ENCODE results near the gene CHKB.
"Not testable (repeated sequence)": the region's sequence is repeated elsewhere in the genome, so short reads cannot be mapped to it uniquely, and the experiment has no call there.

CHKB gene, protein sequence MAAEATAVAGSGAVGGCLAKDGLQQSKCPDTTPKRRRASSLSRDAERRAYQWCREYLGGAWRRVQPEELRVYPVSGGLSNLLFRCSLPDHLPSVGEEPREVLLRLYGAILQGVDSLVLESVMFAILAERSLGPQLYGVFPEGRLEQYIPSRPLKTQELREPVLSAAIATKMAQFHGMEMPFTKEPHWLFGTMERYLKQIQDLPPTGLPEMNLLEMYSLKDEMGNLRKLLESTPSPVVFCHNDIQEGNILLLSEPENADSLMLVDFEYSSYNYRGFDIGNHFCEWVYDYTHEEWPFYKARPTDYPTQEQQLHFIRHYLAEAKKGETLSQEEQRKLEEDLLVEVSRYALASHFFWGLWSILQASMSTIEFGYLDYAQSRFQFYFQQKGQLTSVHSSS

DNA sequence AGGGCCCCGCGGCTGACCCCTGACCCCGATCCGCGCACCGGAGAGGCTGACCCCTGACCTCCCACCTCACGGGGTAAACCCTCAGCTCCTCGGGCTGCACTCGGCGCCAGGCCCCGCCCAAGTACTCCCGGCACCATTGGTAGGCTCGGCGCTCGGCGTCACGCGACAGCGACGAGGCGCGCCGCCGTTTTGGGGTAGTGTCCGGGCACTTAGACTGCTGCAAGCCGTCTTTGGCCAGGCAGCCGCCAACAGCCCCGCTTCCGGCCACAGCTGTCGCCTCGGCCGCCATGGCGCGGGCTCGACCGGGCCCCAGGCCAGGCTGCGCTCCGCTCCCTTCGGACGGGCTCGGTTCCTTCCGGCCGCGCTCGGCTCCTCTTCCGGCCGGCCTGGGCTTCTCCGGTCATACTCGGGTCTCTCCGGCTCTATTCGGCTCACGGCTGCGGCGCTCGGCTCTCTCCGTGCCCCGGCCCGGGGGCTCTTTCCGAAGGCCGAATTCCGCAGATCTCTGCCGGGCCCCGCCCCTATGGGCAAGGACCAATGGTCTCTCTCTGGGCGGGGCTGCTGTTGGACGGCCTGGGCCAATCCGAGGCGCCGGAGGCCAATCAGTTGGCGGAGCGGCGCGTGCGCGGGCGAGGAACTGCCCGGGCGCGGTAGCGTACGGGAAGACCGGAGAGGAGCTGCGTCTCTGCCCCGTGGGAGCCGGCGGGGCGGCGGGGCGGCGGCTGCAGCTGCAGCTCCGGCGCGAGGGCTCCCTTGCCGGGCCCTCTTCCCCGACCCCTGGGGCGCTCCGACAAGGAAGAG, at the start of gene CHKB:
Gene CHKB (minus strand): TSS at position 357 of the 801 bp plus-strand sequence. CDS start 68 bp downstream, at position 289.
- DNase-seq, result peak; percentile 94 to 99 (median 97)

GRCh38 chr22:50630376-50630775, 47.7 kb upstream of the CHKB start:
- no peak for DNase-seq

- DNase-seq, result no peak
Measured at GRCh38 chr22:50628543-50629134, 46.0 kb upstream of the CHKB start.

- DNase-seq, result peak; percentile 71 to 82 (median 74)
Measured at GRCh38 chr22:50627642-50628542, 45.2 kb upstream of the CHKB start, which contains the start of gene ARSA. ARSA (minus strand) TSS chr22:50628152; CDS start chr22:50627779, 373 bp downstream.

GRCh38 chr22:50626850-50627641, 44.4 kb upstream of the CHKB start:
- DNase-seq, result peak in 1 of 6 experiments; percentile 31

GRCh38 chr22:50626314-50626849, 43.7 kb upstream of the CHKB start:
- DNase-seq, result no peak

GRCh38 chr22:50625568-50626313, 43.1 kb upstream of the CHKB start:
- no peak for DNase-seq

DNA sequence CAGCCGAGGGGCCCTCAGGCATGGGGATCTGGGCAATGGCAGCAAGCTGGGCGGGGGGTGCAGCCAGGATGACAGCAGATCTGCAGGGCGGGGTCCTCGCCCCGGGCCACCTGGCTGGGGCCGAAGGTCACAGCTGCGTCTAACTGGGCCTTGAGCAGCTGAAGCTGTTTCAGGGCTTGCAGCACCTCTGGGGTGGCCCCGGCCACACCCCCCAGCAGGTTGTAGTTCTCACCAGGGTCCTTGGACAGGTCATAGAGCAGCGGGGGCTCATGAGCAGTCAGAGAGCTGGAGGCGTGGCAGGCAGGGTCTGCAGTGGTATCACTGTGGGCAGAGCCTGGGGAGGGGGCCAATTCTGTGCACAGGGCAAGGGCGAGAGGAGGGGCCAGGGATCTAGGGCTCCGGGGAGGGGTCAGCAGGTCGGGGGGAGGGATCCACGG, 42.5 kb upstream of the CHKB start:
- DNase-seq, result no peak

GRCh38 chr22:50624347-50625130, 41.9 kb upstream of the CHKB start:
- no peak for DNase-seq

- DNase-seq, result no peak
Measured at GRCh38 chr22:50622723-50623327, 40.2 kb upstream of the CHKB start.

GRCh38 chr22:50621948-50622722, 39.5 kb upstream of the CHKB start:
- peak in 5 of 6 experiments; percentile 17 to 62 (median 39) for DNase-seq

- peak; percentile 28 to 84 (median 60) for DNase-seq
Measured at GRCh38 chr22:50621356-50621880, 38.8 kb upstream of the CHKB start.

DNA sequence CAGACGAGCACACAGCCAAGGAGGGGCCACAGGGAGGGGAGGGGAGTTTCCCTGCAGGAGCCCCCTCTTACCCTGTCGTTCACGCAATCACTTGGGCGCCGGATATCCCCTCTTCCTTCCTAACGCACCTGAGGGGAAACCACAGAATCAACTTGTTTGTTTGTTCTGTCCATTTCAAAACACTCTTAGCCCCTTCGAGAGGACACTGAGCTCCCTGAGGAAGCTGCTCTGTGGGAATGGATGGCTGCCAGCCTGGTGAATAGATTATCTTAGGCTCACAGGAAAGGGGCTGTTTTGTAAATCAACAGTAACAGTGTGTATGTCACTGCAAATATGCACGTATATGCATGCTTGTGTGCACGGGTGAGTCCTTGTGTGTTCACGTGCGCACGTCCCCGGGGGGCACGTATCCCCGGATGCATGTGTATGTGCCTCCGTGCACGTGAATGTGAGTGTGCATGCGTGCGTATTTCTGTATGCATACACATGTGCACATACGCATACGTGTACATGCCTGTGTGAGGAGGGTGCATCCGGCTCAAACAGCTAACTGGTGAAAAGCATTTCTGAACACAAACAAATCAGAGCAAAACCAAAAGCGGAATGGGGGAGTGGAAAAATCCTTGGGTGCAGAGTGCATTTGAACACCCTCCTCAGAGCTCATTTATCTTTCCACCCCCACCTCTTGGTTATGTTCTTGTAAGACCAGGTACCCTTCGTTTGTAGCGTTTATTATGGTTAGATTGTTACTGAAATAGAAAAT, 38.1 kb upstream of the CHKB start:
- DNase-seq, result peak; percentile 78 to 93 (median 90)

GRCh38 chr22:50614296-50614695, 31.6 kb upstream of the CHKB start:
- not testable (repeated sequence) for DNase-seq

DNA sequence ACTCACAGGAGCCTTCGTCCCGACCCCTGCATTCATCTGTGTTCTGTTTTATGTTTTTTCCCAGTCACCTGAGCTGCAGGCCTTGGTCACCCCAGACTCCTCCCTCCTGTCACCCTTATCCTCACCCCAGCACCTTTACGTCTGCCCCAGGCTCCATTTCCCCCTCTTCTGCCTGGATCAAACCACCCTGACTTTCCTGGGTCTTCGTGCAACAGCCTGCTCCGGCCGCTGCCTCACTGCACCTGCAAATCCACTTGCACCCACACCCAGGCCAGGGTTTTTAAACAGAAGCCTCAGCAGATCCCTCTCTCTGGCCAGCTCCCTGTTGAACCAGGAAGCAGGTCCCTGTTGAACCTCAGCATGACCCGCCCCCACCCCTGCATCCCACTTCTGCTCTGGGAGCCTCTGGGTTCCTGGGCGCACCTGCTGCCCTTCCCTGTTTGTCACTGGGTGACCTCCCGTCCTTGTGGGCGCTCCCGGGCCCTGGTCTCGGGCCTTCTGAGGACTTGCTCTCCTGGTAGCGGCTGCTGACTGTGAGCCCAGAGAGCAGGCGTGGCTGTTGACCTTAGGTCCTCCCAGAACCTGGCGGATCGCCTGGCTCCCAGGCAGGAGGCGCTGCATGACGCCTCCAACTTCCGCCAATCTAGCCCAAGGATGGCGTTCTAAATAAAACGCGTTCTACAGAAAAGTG, 30.8 kb upstream of the CHKB start:
- no peak for DNase-seq

GRCh38 chr22:50612528-50613221, 30.0 kb upstream of the CHKB start:
- no peak for DNase-seq
